ENCODE data around the gene MACROD2.

MACROD2 gene

DNA sequence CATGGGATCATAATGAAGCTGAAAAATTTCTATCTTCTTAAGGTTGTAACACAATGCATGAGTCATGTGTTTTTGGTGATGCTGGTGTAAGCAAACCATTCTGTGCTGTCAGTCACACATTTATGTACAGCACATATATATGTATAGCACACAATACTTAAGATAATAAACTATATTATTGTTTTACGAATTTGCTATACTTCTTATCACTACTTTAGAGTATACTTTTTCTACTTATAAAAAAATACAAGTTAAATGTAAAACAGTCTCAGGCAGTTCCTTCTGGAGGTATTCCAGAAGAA is 1262.2 kb downstream of the MACROD2 start:
- DNase-seq, result no peak

DNA sequence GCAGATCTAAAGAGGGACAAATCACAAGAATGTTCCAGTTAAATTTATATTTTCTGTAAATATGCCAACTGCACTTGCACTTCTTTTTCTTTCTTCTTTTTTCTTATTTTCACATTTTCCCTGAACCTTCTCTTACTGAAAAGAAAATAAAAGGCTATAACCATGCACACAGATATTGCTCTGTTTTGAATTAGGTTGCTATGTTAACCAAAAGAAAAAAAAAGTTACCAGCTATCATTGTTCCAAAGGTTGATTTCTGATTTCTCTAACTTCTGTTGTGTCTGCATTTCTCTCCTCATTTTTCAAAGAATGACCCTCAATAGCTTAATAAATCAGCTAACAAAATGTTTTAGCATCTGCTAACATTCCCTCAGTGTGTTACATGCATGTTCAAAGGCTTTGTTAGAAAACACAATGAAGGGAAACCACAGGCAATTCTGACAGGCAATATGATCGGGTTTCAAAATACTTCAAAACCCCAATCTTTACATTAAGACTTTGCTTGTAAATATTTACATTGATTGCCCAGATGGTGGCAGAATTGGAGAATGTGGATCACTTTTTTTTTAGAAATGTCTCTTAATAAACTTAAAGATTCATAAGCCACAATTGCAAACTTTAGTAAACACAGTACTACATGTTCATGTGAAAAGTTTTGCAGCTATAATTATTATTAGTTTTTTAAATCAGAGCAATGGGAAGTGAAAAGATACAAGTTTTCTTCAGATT is 1270.4 kb downstream of the MACROD2 start:
- no peak for DNase-seq

DNA sequence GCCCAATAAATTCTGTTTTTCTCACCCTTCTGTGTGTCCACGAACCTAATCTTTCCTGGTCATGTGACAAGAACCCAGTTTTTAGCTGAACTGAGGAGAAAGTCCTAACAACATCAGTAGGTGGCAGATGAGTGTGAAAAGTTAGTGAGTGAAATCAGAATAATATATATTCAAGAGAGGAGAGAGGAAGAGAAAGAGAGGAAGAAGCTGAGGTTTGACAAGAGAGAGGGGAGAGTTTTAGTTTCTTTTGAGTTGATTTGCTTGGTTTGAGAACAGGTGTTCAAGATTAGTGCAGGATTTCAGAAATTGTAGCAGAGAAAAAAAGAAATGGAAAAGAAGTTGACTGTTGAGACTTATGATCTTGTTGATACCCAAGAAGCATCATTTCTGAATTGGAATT is 1272.6 kb downstream of the MACROD2 start:
- DNase-seq, result no peak

DNA sequence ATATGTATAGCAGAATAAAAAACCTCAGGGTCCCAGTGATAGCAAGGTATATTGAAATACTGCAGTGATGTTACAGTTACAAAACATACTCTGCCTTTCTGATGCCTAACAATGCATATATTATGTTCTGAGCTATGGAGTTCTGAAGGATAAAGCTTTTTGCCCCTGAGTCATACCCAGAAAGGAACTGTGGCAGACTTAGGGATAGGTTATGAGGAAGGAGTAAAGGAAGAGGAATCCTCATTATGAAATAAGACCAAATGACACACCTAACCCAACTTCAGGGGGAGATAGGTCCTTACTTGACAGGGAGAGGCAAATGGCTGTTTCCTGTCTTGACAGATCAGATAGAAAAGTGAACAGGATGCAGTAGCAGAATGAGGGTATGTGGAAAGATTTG is 1282.7 kb downstream of the MACROD2 start:
- DNase-seq, result no peak

DNA sequence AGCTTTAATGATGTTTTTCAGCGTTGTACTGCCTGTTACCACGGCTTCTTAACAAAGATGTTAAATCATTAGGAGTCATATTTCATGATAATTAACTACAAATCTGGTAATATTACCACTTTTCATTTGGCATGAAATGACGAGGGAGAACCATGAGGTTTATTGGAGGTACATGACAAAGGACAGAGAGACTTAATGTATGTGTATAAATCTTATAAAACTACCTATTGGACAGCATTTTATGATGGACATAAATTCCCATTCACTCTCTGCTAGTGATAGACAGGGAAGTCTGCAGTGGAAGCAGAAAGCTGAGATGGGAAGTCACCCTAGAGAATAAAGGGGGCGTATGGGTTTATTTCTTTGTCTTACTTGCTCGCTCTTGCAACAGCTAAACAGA is 1292.0 kb downstream of the MACROD2 start:
- DNase-seq, result peak; percentile 46

DNA sequence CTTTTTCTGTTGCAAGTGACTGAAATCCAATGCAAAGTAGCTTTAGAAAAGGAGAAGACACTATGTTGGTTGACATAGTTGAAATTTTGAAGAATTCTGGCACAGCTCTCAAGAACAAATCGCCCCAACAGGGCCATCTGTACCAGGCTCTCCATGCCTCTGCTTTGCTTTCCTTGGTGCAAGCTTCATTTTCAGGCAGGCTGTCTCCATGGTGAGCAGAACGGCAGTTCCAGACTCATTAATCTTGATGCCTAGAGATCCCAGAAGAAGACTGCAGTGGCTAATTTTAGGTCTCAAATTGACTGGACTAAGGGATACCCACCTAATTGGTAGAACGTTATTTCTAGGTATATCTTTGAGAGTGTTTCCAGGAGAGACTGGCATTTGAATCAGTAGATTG is 1292.8 kb downstream of the MACROD2 start:
- no peak for DNase-seq

DNA sequence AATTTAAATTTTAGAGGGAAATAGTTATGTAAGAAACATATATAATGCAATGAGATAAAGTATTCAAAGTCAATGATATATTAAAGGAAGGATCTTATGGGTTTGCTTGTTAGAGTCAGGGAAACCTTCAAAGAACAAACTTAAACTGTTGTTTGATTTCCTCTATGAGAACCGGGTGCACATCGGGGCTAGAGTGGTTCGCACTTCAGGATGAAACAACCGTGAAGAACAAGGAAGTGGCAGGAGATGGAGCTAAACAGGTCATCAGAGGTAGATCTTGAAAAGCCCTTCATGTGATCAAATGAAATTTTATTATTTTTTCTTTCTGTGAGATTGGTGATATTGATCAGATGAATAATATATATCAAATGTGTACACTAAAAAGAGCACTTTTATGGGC is 1294.0 kb downstream of the MACROD2 start:
- DNase-seq, result no peak

DNA sequence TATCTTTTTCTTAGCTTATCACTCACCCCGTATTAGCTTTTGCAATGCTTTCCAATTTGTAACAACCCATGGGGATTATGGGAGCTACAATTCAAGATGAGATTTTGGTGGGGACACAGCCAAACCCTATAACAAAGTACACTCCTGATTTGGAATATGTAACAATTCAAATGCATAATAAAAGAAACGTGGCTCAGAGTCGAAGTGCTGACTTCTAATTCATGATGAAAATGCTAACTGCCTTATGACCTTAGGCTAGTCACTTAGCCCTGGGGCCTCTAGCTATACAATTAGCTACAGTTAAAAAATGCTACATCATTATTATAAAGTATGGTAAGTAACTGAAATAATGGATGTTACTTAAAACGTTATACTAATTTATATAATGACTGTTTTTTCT is 1297.1 kb downstream of the MACROD2 start:
- DNase-seq, result no peak

DNA sequence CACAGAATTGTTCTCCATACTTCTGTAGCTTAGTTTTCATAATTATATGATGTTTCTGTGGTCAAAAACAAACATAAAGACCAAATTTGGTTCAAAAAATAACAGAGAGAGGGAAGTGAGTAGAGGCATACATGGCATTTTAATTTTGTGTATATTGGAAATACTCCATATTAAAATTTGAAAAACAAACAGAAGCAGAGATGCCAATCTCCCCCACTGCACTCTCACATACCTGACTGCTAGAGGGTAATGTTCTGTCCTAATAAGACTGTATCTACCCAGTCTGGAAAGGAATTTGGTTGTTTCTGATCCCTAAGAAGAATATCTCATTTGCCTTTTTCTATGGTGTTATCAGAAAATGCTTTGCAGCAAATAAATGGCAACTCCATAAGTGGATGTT is 1301.1 kb downstream of the MACROD2 start:
- DNase-seq, result no peak

DNA sequence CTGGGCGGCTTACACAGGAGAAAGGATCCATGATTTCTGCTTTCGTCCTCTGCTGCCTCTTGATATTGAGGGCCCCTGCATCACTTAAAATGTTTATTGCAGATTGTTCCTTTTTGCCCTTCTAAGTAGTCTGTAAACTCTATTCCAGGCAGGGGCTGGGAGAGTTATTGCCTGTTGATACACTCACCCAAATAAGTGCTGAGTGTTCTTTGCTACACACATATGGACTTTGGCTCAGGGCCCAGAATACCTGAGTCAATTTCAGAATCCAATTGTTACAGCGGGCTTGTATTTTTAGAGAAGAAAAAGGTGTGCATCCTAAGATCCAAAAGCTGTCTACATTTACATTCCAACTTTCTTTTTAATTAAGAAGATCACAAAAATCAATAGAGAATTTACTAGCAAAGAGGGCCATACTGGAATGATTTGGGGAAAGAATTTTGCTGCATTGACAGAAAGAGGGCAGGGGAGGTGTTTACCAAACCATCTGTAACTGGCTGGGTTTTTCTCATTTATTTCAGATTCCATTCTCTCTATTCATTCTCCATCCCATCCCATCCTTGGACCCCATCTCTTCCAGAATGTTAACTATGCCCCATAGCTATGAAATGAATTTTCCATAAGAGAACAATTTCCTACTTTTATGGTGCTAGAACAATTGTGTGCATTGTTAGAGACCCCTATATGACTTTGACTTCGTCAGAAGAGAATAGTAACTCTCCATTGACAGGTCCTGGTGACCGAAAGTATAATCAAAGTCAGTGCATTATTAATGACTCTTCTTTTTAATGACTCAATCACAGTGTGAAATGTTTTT is 1302.0 kb downstream of the MACROD2 start:
- DNase-seq, result peak; percentile 93

DNA sequence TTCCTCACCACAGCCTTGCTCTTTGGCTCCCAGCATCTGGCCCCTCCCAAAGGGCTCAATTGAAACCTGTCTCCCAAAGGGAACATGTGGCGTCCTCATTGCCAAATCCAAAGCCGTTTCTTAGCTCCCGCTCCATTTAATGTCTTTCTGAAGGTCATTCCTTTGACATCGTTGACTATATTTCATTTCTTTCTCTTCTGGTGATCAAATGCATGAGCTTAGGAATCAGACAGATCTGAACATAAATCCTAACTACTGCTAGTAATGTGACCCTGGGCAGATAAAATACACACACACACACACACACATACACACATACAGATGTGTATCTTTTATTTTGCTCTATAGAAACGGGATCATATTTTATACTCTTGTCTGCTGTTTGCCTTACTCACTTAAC is 1306.8 kb downstream of the MACROD2 start:
- DNase-seq, result no peak

DNA sequence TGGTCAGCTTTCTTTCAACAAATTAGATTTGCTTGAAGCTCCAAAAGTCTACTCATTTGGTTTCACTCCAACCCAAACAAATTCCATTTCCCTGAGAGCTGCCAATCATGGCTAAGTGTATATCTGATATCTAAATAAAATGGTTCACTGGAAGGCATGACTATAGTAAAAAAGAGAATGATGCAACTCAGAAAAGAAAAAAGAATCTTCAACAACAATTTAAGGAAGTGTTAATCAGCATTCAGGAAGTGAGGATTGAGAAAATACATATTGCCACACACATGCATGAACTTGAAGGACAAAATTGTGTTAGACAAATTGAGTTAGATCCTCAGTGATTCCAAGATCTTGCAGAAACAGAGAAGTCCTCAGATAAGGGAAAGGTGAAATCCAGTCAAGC is 1315.0 kb downstream of the MACROD2 start:
- DNase-seq, result no peak

DNA sequence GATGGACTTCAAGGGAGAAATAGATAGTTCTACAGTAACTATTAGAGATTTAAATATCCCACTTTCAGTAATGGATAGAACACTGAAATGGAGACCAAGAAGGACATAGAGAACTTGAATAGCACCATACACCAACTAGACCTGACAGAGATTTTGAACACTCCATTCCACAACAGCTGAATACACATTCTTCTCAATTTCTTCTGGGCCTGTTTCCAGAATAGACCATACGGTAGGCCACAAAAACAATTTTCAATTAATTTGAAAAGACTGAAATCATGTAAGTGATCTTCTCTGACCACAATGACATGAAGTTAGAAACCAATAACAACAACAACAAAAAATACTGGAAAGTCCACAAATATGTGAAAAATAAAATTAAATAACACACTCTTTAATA is 1321.2 kb downstream of the MACROD2 start:
- DNase-seq, result no peak

DNA sequence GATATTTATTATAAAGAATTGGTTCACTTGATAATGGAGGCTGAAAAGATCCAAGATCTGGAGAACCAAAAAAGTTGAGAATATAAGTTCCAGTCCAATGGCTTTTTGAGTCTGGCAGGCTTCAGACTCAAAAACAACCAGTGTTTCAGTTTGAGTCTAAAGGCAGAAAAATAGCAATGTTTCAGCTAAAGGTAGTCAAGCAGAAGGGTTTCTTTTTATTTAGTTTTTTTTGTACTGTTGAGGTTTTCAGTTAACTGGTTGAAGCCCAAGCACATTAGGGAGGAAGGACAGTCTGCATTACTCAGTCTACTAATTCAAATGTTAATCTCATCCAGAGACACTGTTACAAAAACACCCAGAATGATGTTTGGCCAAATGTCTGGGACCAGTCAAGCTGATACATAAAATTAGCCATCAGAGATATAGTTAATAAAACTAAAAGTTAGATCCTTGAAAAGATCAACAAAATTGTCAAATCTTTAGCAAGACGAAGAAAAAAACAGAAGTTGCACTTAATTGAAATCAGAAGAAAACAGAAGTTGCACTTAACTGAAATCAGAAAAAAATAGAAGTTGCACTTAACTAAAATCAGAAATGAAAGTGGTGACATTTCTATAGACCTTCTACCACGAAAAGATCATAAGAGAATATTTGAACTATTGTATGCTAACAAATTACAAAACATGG is 1322.4 kb downstream of the MACROD2 start:
- DNase-seq, result no peak

DNA sequence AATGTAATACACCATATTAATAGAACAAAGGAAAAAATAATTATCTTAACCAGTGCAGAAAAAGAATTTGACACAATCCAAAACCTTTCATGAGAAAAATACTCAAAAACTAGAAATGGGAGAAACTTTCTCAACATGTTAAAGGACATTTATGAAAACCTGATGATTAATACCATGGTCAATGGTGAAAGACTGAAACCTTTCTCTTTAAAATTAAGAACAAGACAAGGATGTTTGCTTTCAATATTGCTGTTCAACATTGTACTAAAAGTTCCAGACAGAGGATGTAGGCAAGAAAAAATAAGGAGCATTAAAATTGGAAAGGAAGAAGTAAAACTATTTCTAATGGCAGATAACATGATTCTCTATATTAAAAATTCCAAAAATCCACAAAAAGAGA is 1323.4 kb downstream of the MACROD2 start:
- no peak for DNase-seq

DNA sequence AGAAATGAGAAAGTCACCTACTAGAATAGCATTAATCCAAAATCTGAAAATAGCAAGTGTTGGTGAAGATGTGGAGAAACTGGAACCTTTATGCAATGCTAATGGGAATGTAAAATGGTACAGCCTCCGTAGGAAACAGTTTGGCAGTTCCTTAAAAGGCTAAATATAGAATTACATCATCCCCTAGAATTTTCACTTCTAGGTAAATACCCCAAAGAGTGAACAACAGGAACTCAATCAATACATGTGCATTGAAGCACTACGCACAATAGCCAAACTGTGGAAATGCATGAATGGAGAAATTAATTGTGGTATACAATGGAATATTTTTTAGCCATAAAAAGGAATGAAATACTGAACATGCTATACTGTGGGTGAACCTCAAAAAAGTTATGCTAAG is 1324.1 kb downstream of the MACROD2 start:
- no peak for DNase-seq

DNA sequence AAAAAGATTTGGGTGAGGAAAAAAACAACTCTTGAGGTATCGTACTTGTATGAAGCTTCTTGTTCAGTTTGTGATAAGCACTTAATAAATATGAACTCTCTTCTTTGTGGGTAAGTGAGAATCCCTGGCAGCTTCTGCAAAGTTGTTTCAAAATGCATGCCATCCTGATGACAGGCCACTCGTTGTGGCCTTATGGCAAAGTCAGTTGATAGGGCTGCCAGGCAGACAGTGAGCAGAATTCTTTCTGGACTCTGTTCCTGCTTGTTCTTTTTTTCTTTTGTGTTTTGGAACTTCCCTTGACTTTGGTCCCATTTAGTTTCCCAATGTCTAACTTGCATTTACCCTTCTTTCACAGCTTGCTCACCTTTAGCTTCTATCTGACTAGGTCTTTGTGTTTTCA is 1325.6 kb downstream of the MACROD2 start:
- DNase-seq, result no peak

DNA sequence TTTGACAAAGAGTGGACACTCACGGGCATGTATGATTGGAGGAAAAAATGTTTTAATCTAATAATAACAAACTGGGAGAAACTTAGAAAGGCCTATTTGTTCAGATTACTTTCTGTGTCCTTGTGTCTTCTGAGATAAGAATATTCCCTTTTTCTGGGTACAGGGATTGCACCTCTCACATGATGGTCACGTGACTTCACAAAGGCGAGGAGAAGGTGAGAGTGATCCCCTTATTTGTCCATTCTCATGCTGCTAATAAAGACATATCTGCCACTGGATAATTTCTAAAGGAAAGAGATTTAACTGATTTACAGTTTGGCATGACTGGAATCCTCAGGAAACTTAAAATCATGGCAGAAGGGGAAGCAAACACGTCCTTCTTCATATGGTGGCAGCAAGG is 1331.8 kb downstream of the MACROD2 start:
- no peak for DNase-seq

DNA sequence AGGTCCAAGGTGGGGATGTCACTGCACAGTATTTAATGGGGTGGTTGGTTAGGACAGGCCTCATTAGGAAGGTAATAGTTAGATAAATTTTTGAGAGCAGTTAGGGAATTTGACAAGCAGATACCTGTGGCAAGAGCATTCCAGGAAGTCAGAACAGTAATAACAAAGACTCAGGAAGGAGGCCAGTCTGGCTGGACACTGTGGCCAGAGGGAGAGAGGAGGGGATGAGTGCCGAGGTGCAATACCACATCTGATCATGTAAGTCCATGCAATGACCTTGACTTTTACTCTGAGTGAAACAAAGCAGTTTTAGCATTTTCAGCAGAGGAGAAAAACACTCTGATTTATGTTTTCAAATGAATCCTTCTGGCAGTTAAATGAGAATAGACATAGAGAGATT is 1332.8 kb downstream of the MACROD2 start:
- DNase-seq, result no peak

DNA sequence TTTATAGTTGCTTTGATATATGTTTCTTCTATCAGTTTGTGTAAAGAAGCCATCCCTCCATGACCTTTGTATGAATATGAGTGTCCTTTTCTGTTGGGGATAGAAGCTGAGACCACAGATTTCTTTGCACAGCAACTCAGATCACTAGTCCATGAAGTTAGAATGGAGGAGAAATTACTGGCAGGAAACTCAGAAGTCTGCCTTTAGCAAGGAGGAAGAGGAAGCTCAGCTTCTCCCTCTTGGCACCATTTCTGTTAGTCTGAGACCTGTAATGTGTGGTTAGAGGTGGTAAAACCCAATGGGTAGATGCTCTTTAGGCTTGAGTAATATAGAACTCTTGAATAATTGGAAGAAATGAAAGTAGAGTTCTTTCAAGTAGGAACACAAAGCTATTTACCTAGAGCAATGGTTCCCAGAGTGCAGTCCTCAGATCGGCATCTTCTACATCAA is 1337.4 kb downstream of the MACROD2 start:
- DNase-seq, result no peak

DNA sequence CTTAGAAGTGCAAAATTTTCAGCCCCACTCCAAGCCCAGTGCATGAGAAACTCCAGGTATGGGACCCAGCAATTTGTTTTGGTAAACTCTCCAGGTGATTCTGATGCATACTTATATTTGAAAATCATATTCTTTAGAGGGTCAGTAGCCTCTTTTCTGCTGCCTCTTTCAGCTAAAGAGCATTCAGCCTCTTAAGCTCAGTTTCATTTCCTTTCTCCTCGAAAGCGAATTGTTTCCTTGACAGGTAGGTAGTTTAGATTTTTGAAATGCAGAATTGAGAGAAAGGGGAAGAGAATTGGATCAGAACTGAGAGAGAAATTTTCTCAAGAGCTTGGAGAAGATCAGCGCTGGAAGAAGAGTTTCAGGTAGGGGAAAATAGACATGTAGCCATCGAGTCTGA is 1337.9 kb downstream of the MACROD2 start:
- no peak for DNase-seq

DNA sequence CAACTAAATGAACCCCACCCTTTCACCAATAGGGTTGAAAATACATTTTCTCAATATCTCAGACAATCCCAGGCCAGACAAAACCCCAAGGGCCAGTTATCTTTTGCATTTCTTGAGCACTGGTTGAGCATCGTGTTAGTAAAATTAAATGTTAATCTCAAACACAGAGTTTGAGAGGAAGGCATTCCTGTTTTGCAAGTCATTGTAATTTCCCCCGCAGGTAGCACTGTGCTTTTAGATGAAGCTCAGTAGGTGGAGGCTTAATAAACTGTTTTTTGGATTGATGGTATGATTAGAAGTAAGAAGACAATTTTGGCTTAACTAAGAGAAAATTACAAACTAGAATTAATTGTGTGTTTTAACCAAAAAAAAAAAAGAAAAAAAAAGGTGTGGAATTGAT is 1340.7 kb downstream of the MACROD2 start:
- no peak for DNase-seq

DNA sequence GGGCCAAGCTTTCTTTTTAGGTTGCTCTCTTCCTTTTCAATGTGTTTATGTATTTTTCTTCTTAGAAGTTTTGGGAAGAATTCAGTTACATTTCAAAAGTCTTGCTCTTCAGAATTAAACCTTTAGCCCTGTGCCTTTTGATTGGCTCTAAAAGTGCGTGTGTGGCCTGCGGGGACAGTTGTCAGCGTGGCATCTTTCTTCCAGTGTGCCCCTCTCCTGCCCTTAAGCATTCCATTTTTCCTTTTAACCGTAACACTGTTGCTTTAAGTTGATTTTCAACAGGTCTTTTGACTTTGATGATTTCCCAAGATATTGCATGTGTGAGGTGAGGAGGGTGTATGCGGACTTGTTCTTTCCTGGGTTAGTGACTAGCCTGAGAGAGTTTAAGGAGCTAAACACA is 1341.2 kb downstream of the MACROD2 start:
- no peak for DNase-seq

DNA sequence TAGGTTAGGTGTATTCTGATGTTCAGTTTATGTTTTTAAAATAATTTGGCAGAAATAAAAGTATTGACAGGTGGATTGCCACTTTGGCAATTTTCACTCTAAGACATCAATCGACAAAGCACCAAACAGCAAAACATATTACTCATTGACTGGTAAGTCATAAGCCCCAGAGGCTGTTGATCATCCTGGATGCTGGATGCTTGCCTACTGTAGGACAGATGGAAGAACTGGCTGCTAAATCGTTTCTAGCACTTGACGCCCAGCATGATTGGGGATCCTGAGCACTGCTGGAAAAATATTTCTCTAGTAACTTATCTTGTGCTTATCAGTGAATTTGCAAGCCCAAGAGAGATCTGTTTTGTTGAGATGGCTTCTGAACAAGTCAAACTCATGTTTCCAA is 1343.9 kb downstream of the MACROD2 start:
- no peak for DNase-seq
